Measurements from ENCODE around the gene OLFML2A.
"Not testable (repeated sequence)": the region's sequence is repeated elsewhere in the genome, so short reads cannot be mapped to it uniquely, and the experiment has no call there.

The OLFML2A gene

DNA sequence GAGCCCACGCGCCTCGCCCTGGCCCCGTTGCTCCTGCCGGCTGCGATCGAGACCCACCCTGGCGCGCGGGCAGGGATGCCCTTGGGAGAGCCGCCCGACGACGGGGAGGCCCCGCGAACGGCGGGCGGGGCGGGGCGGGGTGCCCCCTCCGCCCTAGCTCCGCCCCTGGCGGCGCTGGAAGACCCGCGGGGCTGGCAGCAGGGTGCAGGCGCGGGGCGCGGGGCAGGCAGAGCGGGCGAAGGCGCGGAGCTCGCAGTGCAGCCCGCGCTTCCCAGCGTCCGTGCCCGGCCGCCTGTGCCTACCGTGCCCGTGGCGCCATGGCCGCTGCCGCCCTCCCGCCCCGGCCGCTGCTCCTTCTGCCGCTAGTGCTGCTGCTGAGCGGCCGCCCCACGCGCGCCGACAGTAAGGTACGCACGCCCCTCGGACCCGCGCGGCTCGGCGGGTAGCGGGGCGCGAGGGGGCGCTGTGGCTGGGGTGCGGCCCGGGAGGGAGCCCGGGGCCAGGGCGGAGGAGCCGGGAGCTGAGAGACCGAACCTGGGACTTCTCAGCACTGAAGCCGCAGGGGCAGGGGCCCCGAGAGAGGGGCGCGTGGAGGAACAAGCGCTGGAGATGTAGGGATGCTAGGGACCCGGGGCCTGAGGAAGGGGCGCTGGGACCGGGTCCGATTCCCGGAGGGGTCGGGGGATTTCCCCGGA, at the start of gene OLFML2A:
OLFML2A (plus strand) TSS at position 180 of the 695 bp plus-strand sequence; CDS start at position 318, 138 bp downstream.
- no peak for DNase-seq (ENCODE audit: low read depth)

DNA sequence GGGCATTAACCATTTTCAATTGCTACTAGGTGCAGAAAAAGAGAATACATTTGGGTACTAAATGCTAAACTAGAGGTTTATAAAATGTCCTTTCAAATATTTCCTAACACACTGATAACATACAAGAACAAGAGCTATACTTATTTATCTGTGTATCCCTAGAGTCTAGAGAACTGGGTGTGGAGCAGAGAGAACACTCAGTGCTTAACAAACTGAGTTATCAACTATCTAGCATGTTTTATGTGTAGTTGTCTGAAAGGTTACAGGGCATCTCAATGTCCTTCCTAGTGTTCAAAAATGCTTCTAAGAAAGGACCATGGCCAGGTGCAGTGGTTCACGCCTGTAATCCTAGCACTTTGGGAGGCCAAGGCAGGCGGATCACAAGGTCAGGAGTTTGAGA, 46.2 kb upstream of the OLFML2A start:
- DNase-seq (ENCODE audit: low read depth) = no peak

DNA sequence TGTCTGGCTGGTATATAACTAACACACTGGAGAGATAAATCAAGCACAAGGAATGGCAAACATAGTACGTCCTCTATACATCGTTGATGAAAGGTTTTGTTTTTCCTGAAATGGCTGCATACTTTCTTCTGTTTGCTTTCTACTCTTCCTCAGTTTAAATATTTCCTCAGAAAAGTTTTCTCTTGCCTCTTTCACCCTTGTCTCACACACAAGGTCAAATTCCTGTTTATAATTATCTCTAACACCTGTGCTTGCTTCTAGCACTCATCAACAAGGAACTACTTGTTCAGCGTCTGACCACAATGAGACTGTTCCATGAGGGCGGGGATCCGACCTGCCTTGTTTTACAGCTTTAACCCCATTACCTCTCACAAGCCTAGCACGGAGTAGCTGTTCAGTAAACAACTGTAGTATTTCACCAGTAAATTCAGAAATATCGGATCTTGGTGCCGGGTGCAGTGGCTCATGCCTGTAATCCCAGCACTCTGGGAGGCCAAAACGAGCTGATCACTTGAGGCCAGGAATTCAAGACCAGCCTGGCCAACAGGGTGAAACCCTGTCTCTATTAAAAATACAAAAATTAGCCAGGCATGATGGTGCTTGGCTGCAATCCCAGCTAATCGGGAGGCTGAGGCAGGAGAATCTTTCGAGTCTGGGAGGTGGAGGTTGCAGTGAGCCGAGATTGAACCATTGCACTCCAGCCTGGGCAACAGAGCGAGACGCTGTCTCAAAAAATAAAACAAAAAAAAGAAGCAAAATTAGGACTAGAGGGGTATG, 42.8 kb upstream of the OLFML2A start:
- DNase-seq (ENCODE audit: low read depth) = no peak

DNA sequence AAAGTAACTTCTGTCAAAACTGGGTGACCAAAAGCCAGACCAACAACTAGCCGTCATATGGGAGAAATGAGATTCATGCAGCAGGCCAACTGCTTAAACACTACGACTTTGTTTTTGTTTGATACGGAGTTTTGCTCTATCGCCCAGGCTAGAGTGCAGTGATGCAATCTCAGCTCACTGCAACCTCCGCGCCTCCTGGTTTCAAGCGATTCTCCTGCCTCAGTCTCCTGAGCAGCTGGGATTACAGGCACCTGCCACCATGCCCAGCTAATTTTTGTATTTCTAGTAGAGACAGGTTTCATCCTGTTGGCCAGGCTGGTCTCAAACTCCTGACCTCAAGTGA, 42.2 kb upstream of the OLFML2A start:
- DNase-seq (ENCODE audit: low read depth) = not testable (repeated sequence)

DNA sequence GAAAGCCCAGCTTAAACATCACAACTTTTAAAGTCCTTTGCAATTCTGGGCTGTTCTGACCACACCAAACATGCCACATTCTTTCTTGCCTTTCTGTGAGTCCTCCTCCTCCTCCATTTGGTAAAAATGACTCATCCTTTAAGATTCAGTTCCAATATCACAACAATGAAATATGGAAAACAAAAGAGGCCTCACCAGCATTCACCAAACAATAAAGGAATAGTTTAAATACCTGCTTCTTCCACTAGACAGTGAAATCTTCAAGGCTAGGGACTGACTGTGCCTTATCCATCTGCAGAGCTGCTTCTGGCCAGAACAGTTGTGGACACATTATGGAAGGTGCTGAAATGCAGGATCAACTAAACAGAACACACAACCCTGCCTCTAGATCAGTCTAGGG, 41.8 kb upstream of the OLFML2A start:
- no peak for DNase-seq (ENCODE audit: low read depth)

DNA sequence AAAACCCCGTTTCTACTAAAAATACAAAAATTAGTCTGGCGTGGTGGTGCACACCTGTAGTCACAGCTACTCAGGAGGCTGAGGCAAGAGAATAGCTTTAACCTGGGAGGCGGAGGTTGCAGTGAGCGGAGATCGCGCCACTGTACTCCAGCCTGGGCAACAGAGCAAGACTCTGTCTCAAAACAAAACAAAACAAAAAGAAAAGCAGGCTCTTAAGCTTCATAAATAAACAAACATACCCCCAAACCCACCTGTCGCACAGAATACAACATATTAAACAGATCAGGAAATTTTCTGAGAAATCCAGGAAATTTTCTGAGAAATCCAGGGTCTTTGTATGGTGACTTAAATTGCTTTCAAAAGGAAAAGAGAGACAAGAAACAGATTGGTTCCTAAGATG, 38.9 kb upstream of the OLFML2A start:
- not testable (repeated sequence) for DNase-seq (ENCODE audit: low read depth)

DNA sequence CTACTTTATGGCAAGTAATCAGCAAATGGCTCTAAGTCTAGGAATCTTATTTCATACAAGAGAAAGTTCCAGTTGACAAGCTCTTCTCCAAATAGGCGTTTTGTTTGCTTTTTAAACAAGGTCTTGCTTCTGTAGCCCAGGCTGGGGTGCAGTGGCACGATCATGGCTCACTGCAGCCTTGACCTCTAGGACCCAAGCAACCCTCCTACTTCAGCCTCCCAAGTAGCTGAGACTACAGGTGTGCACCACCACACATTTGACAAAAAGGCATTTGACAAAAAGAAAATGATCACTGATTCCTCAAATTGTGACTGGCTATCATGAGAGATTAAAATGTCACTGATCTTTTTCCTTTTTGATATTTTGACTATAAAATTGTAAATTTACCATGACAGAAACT, 37.6 kb upstream of the OLFML2A start:
- DNase-seq (ENCODE audit: low read depth) = no peak

DNA sequence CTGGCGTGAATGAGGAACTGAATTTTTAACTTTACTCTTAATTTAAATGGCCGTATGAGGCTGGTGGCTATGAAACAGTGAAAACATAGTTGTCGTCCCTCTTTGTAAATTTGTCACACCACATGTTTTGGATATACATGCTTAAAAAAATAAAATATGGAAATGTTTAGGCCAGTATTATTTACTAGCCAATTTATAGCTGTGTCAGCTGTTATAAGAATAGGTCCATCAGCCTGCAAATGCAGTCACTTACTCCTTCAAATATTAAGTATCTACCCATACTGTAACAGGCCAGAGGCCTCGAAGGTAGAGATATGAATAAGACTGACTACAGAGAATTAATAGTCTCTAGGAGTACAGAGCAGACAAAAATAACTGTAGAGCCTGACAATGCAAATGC, 35.8 kb upstream of the OLFML2A start:
- DNase-seq (ENCODE audit: low read depth) = no peak

DNA sequence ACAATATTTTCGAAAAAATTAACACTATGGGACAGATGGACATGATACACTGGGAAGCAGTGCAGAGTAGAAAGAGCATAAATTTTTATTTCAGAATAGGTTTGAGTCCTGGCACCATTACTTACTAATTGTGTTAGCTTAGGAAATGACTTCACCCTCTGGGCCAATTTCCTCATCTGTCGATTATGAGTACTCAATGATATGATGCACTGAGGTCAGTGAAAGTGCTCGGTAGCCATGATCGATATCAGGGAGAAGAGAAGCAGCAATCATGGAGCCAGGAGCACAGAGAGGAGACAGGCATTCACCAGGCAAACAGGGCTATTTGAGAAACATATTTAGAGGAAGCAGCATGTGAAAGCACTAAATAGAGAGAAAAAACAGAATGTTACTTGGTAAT, 35.3 kb upstream of the OLFML2A start:
- DNase-seq (ENCODE audit: low read depth) = no peak

DNA sequence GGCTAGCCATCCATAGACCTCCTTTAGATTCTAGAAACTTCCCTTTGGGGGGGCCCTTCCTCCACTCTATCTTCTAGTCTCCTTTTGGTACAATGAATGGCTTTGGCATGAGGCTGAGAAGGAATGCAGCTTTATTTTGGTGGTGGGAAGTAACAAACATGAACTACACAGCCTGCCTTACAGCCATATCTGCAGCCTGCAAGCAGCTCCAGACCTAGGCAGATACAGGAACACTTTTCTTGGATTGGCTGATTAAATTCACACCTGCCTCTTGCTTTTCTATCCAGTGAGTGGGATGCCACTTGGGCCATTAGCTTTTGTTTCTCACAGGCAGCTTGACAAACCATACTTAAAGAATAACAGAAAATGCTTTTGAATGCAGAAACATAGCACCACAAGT, 34.0 kb upstream of the OLFML2A start:
- no peak for DNase-seq (ENCODE audit: low read depth)

DNA sequence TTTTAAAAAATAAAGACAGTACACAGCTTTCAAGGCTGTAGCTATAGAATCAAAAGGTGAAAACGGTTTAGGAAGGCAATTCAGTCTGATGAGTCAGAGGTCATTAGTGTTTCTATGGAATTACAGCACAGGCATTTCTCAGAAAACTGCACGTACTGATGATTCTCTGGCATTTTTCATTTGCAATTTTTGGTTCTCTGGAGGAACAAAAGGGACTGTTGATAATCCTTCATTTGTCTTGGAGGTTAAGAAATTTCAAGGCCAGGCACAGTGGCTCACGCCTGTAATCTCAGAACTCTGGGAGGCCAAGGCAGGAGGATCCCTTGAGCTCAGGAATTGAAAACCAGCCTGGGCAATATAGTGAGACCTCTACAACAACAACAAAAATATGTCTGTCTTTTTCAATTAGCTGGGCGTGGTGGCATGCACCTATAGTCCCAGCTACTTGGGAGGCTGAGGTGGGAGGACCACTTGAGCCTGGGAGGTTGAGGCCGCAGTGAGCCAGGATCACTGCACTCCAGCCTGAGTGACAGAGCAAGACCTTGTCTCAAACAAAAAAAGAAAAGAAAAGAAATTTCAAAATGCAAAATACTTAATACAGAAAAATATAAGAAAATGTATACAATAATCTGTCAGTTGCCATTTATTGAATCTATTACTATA, 33.1 kb upstream of the OLFML2A start:
- no peak for DNase-seq (ENCODE audit: low read depth)

DNA sequence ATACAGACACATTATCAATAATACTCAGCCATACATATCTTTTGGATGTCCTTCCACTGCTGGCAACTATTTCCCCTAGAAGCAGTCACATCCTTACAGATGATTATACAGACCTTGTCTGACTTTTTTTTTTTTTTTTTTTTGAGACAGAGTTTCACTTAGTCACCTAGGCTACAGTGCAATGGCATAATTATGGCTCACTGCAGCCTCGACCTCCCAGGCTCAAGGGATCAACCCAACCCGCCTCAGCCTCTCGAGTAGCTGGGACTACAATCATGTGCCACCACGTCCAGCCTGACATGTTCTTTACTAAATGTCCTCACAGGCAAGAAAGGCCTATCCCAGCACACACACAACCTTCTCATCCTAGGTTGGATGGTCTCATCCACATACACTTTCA, 29.9 kb upstream of the OLFML2A start:
- no peak for DNase-seq (ENCODE audit: low read depth)

DNA sequence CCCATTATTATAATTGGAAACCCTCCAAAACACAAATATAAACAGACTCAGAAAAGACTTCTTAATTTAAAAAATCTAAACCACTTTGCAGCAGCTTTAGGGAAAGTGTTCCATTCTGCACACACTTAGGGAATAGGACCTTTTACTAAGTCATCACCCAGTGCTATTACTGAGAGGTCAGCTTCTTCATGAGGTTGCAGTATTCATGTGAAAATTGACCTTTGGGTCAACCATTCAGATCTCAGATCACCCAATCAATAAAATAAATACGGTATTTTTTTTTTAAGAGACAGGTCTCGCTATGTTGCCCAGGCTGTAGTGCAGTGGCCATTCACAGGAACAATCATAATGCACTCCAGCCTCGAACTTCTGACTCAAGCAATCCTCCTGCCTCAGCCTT, 27.6 kb upstream of the OLFML2A start:
- no peak for DNase-seq (ENCODE audit: low read depth)

DNA sequence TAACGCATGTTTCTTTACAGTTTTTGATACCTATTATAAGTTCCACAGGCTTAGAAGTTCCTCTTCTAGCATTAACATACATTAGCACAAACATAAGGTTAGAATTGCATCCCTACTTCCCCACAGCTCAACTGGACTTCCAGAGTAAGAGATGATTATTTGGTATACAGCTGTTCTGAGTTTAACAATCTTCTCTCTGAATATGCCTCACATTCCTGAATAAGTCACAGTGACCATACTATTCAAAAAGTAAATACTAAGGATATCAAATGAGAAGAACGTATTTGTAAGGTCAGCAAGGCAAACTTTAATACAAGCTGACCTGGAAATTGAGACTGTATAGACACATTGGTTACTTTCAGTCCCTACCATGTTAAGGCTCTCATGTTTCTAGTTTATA, 27.2 kb upstream of the OLFML2A start:
- DNase-seq (ENCODE audit: low read depth) = no peak

DNA sequence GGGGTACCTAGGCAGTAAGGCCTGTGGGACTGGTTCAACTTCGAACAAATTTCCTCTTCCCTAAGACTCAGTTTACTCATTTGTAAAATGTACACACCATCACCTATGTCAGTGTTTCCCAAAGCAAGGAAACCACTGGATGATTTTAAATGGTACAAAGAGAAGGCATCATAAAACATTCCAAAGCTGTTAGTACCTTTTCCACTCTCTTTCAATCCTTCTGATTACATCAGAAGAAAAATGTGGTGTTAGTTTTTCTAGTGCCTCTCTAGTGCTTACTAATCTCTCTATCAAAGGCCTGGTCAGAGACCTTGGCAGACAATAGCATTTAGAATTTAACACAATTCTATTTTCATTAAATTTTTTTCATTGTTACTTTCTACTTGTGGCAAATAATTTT, 24.0 kb upstream of the OLFML2A start:
- no peak for DNase-seq (ENCODE audit: low read depth)

DNA sequence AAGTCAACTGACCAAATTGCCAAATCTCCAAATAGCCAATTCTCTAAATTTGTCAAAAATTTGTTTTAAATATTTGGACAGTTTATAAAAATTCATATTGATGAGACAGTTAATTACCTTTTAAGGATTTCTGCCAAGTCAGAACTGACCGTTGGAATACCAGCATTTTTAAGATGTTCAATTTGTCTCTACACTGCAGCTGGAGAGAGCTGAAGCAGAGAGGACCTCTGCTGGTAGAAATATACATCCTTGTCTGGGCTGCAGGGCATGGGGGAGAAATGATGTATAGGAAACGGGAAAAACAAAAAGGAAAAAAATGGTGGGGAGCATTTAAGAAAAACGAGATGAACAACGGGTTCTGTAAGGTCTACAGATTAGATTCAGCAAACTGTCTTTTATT, 22.6 kb upstream of the OLFML2A start:
- DNase-seq (ENCODE audit: low read depth) = no peak

DNA sequence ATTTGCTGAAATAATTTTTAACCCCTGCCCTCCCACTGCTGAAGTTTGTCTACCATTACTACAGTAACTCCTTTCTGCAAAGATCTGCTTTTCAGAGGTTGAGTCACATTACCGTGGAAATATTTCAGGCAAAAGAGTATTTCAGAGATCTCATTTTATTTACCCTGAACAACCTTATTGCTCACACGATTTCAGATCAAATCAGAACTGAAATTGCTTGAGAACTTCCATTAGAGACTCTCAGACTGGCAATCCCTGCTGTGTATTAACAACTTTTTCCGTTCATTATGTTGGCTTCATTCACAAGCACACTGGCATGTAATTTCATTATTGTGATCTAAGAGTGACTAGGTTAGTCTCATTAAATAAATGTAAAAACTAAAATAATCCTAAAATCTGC, 21.9 kb upstream of the OLFML2A start:
- no peak for DNase-seq (ENCODE audit: low read depth)

DNA sequence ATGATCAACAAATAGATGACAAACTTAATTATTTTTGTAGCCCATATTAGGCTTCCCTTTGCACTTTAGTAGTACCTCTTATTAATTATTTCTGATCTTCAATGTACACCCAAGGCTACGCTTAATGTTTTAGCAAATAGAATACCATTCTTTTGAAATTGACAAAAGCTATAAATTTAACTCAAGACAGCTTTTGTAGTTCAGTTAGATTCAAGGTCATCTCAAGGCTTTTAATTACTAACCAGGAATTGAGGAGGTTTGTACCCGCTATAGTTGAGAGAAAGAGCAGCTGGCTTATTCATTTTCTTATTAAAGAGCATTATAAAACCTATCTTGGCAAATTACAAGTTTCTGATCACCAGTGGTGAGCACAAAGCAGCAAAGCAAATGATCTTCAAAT, 20.9 kb upstream of the OLFML2A start:
- DNase-seq (ENCODE audit: low read depth) = no peak

DNA sequence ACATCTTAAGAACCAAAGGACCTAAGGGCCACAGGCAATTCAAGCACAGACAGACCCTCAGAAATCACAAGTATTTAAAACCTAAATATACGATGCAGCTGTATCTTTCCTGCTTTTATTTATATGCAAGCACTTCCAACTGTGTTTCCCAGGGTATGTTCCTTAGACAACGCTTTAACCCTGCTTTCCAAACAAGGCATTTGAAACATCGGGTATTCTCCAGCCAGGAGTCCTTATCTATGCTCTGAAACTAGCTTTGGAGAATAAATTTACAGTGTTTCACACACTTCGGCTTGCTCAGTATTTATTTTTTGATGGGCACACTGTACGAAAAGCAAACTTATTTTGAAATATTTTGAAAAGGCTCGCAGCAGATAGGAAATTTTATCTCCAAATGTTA, 19.3 kb upstream of the OLFML2A start:
- no peak for DNase-seq (ENCODE audit: low read depth)

DNA sequence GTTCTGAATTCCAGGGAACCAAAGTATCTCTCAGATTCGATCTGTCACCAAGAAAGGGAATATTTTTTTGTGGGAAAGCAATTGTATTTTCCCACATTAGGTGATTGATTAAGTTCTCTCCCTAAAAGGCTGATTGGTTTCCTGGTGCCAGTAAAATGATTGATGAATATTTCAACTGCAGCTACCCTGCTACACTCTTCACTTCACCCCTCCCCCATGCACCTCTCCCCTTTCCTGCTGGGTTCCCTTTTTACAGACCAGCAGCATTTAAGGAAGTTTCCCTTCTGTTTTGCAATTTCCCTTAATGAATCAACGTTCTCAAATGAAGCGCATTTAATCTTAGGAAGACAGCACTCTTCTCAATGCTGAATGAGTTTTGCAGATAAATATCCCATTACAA, 18.9 kb upstream of the OLFML2A start:
- no peak for DNase-seq (ENCODE audit: low read depth)

DNA sequence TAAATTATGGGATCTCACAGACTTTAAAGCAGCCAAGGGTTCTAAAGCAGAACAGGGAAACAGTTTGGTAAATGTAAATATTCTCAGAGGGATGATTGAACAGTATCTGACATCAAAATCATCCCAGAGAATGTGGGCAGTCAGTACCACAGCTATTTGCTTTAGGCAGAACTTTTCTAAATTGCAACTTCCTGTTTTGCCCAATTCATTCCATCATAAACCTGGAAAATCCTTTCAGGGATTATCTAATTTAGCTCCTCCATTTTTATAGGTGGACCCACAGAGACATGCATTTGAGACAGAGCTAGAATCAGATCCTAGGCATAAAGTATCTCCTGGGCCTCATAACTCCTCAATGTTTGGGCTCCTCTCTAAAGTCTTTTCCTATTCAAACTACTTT, 18.2 kb upstream of the OLFML2A start:
- DNase-seq (ENCODE audit: low read depth) = no peak

DNA sequence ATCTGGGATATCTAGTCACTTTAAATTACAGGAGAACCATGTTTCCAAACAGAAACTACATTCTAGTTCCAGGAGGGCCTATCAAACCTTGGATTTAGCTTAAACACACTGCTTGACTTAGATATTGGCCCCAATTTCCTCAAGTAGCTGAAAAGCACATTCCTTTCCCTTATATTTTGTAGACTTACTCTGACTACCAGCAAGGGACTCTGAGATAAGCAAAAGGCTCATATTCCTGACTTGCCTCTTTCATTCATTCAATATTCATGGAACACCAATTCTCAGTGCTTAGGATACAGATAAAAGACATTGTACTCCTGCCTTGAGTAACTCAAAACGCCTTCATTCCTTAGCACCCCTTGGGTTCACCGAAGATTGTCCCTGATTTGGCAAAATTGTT, 17.6 kb upstream of the OLFML2A start:
- DNase-seq (ENCODE audit: low read depth) = no peak

DNA sequence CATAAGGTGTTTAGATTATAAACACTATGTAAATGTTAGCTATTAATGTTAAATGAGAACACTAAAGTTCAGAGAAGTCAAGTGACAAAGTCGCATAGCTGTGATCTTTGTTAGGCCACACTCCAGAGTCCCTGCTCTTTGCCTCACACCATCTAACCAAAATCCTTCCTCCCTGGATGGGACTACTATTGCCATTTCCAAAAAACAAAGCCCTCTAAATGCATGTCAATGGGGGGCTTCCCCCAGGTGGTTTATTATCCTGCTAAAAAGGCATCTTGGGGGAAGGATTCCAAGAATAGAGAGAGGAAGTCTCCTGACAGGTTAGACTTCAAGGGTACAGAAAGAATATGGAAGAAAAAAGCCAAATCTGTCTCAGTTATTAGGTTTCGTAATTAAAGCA, 16.2 kb upstream of the OLFML2A start:
- DNase-seq (ENCODE audit: low read depth) = no peak

Data from stromal cell of bone marrow (primary cell).